ENCODE data around the gene NHEJ1.

DNA sequence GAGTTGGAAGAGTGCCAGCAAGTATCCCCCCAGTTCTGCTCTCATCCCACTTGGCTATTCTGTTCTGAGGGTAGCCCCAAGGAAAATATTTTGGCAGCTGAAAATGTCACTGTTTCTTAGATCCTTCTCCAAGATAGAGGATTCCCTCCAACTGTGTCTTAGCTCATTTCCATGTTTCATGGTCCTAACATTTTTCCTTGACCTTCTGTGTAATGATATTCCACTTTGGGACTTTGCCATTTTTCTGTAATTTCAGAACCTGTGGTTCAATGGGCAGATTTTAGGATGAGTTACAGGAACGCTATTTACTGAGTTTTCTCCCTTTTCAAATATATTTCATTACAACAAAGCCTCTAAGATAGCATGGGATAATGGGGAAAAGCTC lies 34.7 kb downstream of the NHEJ1 start:
- TF ChIP-seq, protein P1, sequence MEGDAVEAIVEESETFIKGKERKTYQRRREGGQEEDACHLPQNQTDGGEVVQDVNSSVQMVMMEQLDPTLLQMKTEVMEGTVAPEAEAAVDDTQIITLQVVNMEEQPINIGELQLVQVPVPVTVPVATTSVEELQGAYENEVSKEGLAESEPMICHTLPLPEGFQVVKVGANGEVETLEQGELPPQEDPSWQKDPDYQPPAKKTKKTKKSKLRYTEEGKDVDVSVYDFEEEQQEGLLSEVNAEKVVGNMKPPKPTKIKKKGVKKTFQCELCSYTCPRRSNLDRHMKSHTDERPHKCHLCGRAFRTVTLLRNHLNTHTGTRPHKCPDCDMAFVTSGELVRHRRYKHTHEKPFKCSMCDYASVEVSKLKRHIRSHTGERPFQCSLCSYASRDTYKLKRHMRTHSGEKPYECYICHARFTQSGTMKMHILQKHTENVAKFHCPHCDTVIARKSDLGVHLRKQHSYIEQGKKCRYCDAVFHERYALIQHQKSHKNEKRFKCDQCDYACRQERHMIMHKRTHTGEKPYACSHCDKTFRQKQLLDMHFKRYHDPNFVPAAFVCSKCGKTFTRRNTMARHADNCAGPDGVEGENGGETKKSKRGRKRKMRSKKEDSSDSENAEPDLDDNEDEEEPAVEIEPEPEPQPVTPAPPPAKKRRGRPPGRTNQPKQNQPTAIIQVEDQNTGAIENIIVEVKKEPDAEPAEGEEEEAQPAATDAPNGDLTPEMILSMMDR (IDR thresholded peaks at IDR 0.05): no peak
- TF ChIP-seq POLR2A (IDR thresholded peaks at IDR 0.05): no peak
- TF ChIP-seq POLR2AphosphoS5 (IDR thresholded peaks at IDR 0.05): no peak
